IMR-90 (cell line): ENCODE measurements around the gene PTK7. TPM values are rescaled to one million over a fixed set of nuclear protein-coding genes. Genes with fewer than 3 reads are reported as not detected.
A peak's percentile ranks its signal among the peaks of the same experiment; 100 is the strongest.

Experiments used
- ATAC-seq: fragments of 200-7000 bp; cut with Tn5 transposase; 2 replicates; pipeline ENCODE4 v1.9.1; 2020; ENCODE audit warnings: low read depth, mild to moderate bottlenecking, moderate library complexity
- BruUV-seq: library from RNA; stranded (reverse); fragments of 400-500 nt; replicated peaks from 2 replicates; lab custom pipeline; 2021; lab: Mats Ljungman, UMichigan
- CTCF ChIA-PET: fragments of 300-600 bp; formaldehyde crosslinking; extraction: SDS; loops from one replicate; lab custom pipeline; 2021; ENCODE audit warnings: antibody characterized with exemption; lab: Yijun Ruan, JAX
- POLR2A ChIA-PET: fragments of 300-600 bp; sonication (Branson Sonifier 250); formaldehyde crosslinking; loops from one replicate; lab custom pipeline; 2022; ENCODE audit warnings: antibody characterized with exemption; ENCODE audit not compliant: unreplicated experiment; lab: Charles Lee
- DNase-seq: peaks from one replicate; pipeline ENCODE4 v3.0.0; 2013
- H2AFZ ChIP-seq: replicated peaks from 2 replicates; pipeline ENCODE3; 2013; ENCODE audit warnings: low read length, mild to moderate bottlenecking; ENCODE audit not compliant: poor library complexity
- H2AK5ac ChIP-seq: 2 replicates; pipeline ENCODE4 v1.6.1; 2013; ENCODE audit warnings: low read depth, low read length, inconsistent platforms
- H2AK9ac ChIP-seq: replicated peaks from 2 replicates; pipeline ENCODE3; 2013; ENCODE audit warnings: mild to moderate bottlenecking, low read depth, low read length, moderate library complexity; ENCODE audit not compliant: poor library complexity
- H2BK120ac ChIP-seq: 2 replicates; pipeline ENCODE4 v1.6.1; 2013; ENCODE audit warnings: low read depth, low read length, inconsistent platforms
- H2BK15ac ChIP-seq: 3 replicates; pipeline ENCODE4 v1.6.1; 2013; ENCODE audit warnings: low read depth, low read length, inconsistent platforms
- H2BK20ac ChIP-seq: 2 replicates; pipeline ENCODE4 v1.6.1; 2013; ENCODE audit warnings: low read depth, mild to moderate bottlenecking, inconsistent platforms, low read length, moderate library complexity
- H2BK5ac ChIP-seq: 2 replicates; pipeline ENCODE4 v1.6.1; 2013; ENCODE audit warnings: mild to moderate bottlenecking, low read depth, low read length, inconsistent platforms; ENCODE audit not compliant: poor library complexity, severe bottlenecking
- H3K14ac ChIP-seq: replicated peaks from 2 replicates; pipeline ENCODE4 v1.6.1; 2013; ENCODE audit warnings: low read depth, low read length, inconsistent platforms
- H3K18ac ChIP-seq: 2 replicates; pipeline ENCODE4 v1.6.1; 2013; ENCODE audit warnings: low read depth, low read length, control low read depth
- H3K23ac ChIP-seq: 2 replicates; pipeline ENCODE4 v1.6.1; 2013; ENCODE audit warnings: low read depth, low read length, inconsistent platforms
- H3K27ac ChIP-seq: 2 replicates; pipeline ENCODE4 v1.5.1; 2013; ENCODE audit warnings: mild to moderate bottlenecking, control low read depth, low read length; ENCODE audit not compliant: insufficient read depth
- H3K27me3 ChIP-seq: 2 replicates; pipeline ENCODE4 v1.6.1; 2013; ENCODE audit warnings: low read length; ENCODE audit not compliant: control insufficient read depth, insufficient read depth
- H3K36me3 ChIP-seq: 2 replicates; pipeline ENCODE4 v1.6.1; 2013; ENCODE audit warnings: low read length, mixed read lengths; ENCODE audit not compliant: control insufficient read depth, insufficient read depth
- H3K4ac ChIP-seq: 2 replicates; pipeline ENCODE4 v1.6.1; 2013; ENCODE audit warnings: low read depth, low read length, inconsistent platforms
- H3K4me1 ChIP-seq: 2 replicates; pipeline ENCODE4 v1.6.1; 2013; ENCODE audit warnings: low read length, mixed read lengths; ENCODE audit not compliant: control insufficient read depth, insufficient read depth
- H3K4me2 ChIP-seq: 2 replicates; pipeline ENCODE4 v1.6.1; 2013; ENCODE audit warnings: low read depth, mild to moderate bottlenecking, control low read depth, low read length, moderate library complexity
- H3K4me3 ChIP-seq: 2 replicates; pipeline ENCODE4 v1.5.1; 2013; ENCODE audit warnings: low read depth, mild to moderate bottlenecking, control low read depth, low read length, moderate library complexity; ENCODE audit not compliant: insufficient read depth
- H3K56ac ChIP-seq: 2 replicates; pipeline ENCODE4 v1.6.1; 2013; ENCODE audit warnings: low read length, inconsistent platforms; ENCODE audit not compliant: insufficient read depth; ENCODE audit errors: extremely low read depth
- H3K79me1 ChIP-seq, 2 experiments: 2 replicates each; pipeline ENCODE4 v1.6.1; 2013; ENCODE audit warnings: low read length in 2 of 2, inconsistent platforms in 1 of 2, low read depth in 1 of 2
- H3K9ac ChIP-seq: 2 replicates; pipeline ENCODE4 v1.6.1; 2013; ENCODE audit warnings: low read depth, low read length, control low read depth
- H3K9me1 ChIP-seq: 2 replicates; pipeline ENCODE4 v1.6.1; 2013; ENCODE audit warnings: low read length, inconsistent platforms; ENCODE audit not compliant: insufficient read depth
- H3K9me3 ChIP-seq: 2 replicates; pipeline ENCODE4 v1.6.1; 2013; ENCODE audit warnings: low read length; ENCODE audit not compliant: control insufficient read depth, insufficient read depth
- H4K20me1 ChIP-seq: 2 replicates; pipeline ENCODE4 v1.6.1; 2013; ENCODE audit warnings: low read length, inconsistent platforms; ENCODE audit not compliant: insufficient read depth
- H4K5ac ChIP-seq: 2 replicates; pipeline ENCODE4 v1.6.1; 2013; ENCODE audit warnings: mild to moderate bottlenecking, low read depth, low read length, control low read depth
- H4K8ac ChIP-seq, 2 experiments: 2 replicates each; pipeline ENCODE4 v1.6.1; 2013; ENCODE audit warnings: low read depth in 2 of 2, low read length in 2 of 2, control low read depth in 1 of 2, inconsistent platforms in 1 of 2
- H4K91ac ChIP-seq: 2 replicates; pipeline ENCODE4 v1.6.1; 2013; ENCODE audit warnings: low read depth, low read length, inconsistent platforms; ENCODE audit not compliant: insufficient read depth
- CTCF ChIP-seq: conservative IDR thresholded peaks from 2 replicates; pipeline ENCODE4 v1.5.1; 2012; ENCODE audit warnings: mild to moderate bottlenecking, low read depth, low read length, improper control_type of control experiment
- POLR2A ChIP-seq: IDR thresholded peaks from 2 replicates; pipeline ENCODE4 v1.6.1; 2012; ENCODE audit warnings: mild to moderate bottlenecking, low read depth, low read length
- WGBS, 2 experiments: methylation state at CpG; one replicate each; pipeline versions ENCODE4 v1.1.5 to v1.1.7; 2013; ENCODE audit warnings: missing lambda C conversion rate in 2 of 2; ENCODE audit not compliant: insufficient read length in 1 of 2; ENCODE audit errors: extremely low coverage in 2 of 2; 5-methylcytosine and 5-hydroxymethylcytosine counted together
- dilution Hi-C: fragments of 300-500 bp; cut with HindIII; formaldehyde crosslinking; loops from one replicate; pipeline ENCODE4 v1.14.3; 2018; ENCODE audit warnings: low sequenced_read_pairs; ENCODE audit not compliant: unreplicated experiment
- in situ Hi-C: fragments of 300-500 bp; cut with MboI; formaldehyde crosslinking; loops from 3 replicates; pipeline ENCODE4 v1.14.3; 2019; ENCODE audit warnings: low sequenced_read_pairs, inconsistent platforms, mixed read lengths
- intact Hi-C: fragments of 100-400 bp; cut with micrococcal nuclease; formaldehyde crosslinking; loops from 2 replicates; pipeline ENCODE4 v1.10.0; 2022
- polyA plus RNA-seq, 3 experiments: library from polyadenylated mRNA; depleted of rRNA; stranded (reverse); fragments of >200 nt; gene quantifications; 2 replicates each; pipeline ENCODE4 v1.2.3, GENCODE V29; 2012; ENCODE audit warnings: low replicate concordance in 1 of 3
- total RNA-seq: library from RNA; depleted of rRNA; stranded (reverse); fragments of >200 nt; gene quantifications from 2 replicates; pipeline ENCODE4 v1.2.3, GENCODE V29; 2012

Gene PTK7
- total and polyA plus RNA-seq, 2 of the 4 experiments (the other 2 are of a cell fraction): 47.1 to 142 TPM

- Histone ChIP-seq H3K18ac (no peak overlapping the region), H3K9me1 (peaks cover 8% of the 10 kb centered on the region; the same call in 1 of the 2 replicates), H2BK5ac (no peak overlapping the region), H3K4ac (no peak overlapping the region), H4K91ac (no peak overlapping the region), H2BK15ac (no peak overlapping the region), H3K23ac (no peak overlapping the region), H2BK20ac (no peak overlapping the region), H3K9me3 (no peaks in the 10 kb centered on the region), H3K79me1 (peaks cover 17 to 35% of the 10 kb centered on the region in 2 experiments), H3K27me3 (no peaks in the 10 kb centered on the region), H2AK5ac (no peak overlapping the region), H2BK120ac (no peak overlapping the region), H3K27ac (no peak overlapping the region), H2AFZ (no peak overlapping the region), H3K4me3 (no peak overlapping the region), H3K56ac (no peak overlapping the region), H3K4me1 (peaks cover 9% of the 10 kb centered on the region; the same call in 1 of the 2 replicates), H3K9ac (no peak overlapping the region), H3K4me2 (no peak overlapping the region), H3K36me3 (peaks cover 18% of the 10 kb centered on the region), H4K5ac (no peak overlapping the region), H3K14ac (no peak overlapping the region), H4K20me1 (no peaks in the 10 kb centered on the region), H2AK9ac (no peak overlapping the region), H4K8ac (no peak overlapping the region)
- in situ Hi-C loops: no loop called here
- CTCF ChIA-PET: interaction anchor here (0.5 kb wide), 1 partner anchor 114 kb away, joined by 3 read pairs; no protein-coding TSS in a partner anchor
- DNase-seq (peak; percentile 44), ATAC-seq (no peak)
- no TSS peak for BruUV-seq
- intact Hi-C loops: no loop called here
- TF ChIP-seq CTCF: 0 out of 2 replicates have a peak, but pooled peaks have one; percentile 1
- no peak for TF ChIP-seq POLR2A
- POLR2A ChIA-PET: no interaction called here
- dilution Hi-C loops: no loop called here
- WGBS, 2 experiments: 43% methylated on average over 2 of the region's 2 CpGs; no CpG with 5 or more reads in 1 of the 2 experiments
Measured at GRCh38 chr6:43061861-43062260, 14.3 kb upstream of the PTK7 start.
